HG02870 (cell line): Measurements from ENCODE around the gene RPS14.
A peak's percentile ranks its signal among the peaks of the same experiment; 100 is the strongest.

Experiments used
- ATAC-seq: cut with Tn5 transposase; IDR thresholded peaks from one replicate; pipeline ENCODE4 v1.9.1; 2021; ENCODE audit warnings: mild to moderate bottlenecking, moderate library complexity; ENCODE audit not compliant: unreplicated experiment

RPS14 gene

DNA sequence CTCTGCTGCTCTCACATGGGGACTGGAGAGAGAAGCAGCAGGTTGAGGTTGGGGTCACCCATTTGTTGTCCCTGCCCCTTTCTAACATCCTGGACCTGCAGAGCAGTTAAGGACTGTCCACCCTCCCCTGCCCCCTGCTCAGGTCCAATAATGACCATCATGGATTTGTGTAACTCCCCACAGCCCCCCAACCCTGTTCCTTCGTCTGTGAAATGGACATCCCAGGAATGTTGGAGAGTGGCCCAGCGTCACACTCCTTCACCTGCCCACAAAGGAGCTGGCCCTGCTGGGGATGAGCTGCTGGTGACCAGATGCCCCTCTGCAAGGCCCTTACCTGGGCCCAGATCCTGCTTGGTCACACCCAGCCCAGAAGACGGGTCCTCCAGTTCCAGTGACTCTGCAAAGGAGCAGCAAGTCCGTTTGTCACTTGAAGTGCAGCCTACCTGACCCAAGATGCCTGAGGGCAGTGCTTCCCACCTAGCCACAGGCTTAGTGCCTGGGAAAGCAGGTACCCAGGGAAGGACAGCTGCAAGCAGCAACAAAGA, 47.2 kb downstream of the RPS14 start:
- no peak for ATAC-seq

DNA sequence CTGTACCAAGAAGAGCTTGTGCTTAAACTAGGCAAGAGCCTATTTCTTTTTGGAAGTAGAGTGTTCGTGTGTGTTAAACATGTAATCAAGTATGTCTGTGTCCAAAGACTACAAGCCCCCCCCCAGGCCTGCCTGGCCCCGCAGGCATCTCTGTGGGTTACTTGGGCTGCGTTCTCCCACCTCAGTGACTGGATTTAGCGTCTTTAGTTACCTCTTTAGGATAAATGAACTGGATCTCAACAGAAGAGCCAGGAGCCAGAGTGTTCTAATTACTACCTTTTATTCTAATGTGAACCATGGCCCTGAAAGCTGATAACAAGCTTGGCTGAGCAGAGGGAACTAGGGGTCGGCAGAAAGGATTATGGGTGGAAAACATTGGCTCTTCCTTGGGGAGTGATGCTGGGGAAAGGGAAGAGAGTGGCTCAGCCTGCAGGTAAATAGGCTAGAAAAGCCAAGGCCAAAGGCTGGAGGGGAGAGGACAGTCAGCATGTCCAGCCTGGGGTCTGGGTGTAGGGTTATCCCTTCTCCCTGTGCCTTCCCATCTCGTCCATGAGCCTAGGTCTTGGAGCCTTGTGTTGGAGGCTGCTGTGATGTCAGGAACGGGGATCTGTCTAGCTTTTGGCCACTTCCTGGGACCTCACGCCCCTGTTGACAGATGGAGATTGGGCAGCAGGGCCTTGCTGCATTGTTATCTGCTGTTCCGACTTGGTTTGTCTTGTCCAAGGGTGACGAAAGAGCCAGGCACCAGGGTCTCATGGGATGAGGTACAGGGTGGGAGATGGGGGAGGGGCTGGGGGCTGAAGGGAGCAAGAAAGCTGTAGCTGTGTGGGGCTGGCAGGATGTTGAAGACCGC, 47.9 kb downstream of the RPS14 start:
- ATAC-seq, result no peak

DNA sequence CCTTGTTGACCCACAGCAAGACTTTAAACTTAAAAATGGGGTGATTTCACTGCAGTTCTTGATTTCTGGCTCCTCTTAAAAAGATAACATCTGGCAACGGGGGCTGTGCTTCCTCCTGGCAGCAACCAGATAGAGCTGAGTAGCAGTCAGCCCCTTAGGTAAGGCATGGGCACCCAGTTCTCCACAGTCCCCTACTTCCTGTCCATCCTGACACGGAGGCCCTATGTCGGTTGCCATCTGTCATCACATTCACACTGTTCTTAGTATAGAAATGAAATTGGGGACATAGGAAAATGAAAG, 48.5 kb downstream of the RPS14 start:
- no peak for ATAC-seq

DNA sequence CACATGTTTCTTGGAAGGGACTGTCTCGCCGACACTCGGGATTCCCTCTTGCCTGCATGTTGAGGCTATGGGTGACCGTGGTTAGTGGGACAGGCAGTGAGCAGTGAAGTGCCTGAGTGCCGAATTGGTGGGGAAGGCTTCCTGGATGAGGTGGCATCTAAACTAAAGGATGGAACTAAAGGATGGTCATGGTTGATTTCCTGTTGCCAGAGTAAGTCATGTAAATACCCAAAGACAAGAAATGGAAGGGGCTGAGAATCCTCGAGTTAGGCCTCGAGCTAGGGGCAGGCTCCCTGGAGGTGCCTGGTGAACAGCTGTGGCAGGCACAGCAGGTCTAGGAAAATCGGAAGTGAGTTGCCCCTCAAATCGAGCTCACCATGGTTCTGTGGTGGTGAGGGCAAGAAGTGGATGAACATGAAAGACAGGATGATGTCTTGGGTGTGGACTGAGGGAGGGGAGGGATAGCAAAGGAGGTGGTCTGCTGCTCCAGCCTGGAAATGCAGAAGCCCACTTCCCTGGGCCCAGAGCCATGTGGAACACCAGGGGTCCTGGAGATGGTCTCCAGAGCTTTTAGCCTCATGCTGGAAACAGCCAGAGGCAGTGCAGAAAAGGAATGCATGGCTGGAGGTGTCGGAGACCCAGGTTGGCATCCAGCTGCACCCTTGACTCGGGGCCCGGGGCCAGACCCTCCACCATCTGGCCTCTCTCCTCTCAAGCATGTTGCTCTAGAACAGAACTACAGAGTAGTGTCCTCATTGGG, 49.0 kb downstream of the RPS14 start:
- no peak for ATAC-seq

GRCh38 chr5:150399524-150400211, 49.9 kb downstream of the RPS14 start:
- no peak for ATAC-seq

DNA sequence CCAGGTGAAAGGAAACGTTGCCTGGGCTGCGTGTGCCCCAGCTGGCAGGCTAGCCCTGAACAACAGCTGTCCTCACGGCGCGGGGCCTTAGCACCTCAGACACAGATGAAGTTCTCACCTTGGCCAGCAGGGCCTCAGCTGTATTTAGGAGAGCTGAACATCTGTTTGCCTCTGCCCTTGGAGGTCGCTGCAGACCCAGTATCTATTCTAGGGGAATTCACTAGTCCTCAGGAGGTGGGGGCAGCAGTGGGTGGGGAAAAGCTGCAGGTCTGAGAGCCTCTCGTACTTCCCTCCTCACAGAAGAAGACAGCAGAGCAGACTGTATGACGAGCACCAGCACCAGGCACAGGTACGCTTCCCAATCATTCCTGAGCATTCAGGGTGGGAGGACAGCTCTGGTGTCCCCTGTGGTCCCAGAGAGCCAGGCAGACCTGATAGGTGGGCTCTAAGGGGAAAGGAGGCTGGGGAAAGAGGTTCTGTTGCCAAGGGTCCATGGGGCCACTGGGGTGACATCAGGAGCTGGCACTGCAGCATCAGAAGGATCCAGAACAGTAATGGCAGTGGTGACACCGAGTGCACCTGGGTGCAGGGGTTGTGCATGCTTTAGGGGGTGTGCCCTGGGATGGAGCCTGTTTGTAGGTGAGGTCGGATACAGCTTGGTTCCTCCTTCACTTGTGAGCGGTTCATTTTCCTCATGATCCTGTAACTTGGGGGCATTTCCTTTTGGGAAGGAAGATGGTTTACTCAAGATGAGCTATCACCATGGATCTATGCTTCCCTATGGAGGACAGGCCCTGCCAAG, 50.6 kb downstream of the RPS14 start:
- ATAC-seq, result peak; percentile 60

DNA sequence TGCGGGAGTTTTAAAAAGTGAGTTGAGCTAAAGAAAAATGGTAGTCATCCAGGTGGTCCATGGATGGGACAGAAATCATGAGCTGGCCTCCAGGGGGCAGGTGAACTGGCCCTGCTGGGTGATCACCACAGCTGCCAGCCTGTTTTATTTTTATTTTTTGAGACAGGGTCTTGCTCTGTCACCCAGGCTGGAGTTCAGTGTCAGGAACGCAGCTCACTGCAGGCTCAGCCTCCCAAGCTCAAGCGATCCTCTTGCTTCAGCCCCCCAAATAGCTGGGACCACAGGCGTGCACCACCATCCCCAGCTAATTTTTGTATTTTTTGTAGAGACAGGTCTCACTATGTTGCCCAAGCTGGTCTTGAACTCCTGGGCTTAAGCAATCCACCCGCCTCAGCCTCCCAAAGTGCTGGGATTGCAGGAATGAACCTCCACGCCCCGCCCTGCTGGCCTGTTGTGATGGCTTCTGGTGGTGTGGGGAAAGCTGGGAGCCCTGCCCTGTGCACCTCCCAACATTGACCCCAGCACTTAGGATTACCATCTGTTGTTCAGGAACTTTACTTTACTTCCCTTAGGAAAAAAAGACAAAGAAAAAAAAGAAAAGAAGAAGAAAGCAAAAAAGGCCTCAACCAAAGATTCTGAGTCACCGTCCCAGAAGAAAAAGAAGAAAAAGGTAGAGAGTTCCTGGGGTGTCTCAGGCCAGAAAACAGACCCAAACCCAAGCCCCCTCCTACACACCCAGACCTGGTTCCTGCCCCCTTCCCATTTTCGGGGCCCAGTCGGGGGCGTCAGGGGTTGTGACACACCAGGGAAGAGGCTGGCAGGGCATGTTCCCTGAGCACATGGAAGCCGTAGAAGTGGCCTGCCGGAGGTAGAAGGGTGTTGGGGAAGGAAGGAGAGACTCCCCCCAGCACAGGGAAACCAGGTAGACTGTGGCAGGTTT, 51.5 kb downstream of the RPS14 start:
- no peak for ATAC-seq

DNA sequence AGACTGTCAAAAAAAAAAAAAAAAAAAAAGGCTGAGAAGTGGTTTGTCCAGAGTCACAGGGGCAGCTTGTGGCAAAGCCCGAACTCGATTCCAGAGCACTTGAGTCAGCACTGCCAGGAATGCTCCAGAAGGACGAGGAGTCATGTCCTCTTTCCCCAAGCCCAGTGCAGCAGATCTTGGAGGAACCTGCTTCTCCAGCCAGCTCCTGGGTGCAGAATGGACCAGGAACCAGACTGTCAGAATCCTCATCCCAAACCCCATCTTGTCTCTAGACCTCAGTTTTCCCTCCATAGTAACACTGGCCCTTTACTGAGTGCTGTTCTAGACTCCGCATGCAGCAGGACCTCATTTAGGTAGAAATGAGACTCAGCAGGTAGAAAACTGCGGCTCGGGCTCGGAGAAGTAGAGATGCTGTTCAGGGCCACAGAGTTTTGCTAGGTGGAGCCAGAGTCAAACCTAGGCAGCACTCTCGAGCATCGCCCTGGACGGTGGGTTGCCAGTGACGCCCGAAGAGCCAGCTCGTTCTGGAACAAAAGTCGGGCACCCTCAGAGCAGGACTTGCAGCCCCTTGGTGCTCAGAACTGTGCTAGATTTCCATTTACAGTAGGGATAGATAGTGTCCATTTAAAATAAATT, 52.3 kb downstream of the RPS14 start:
- ATAC-seq, result no peak

- ATAC-seq, result no peak
These were observed 53.3 kb downstream of the RPS14 start for GRCh38 chr5:150396267-150396666.

GRCh38 chr5:150395688-150395975, 53.9 kb downstream of the RPS14 start:
- no peak for ATAC-seq

DNA sequence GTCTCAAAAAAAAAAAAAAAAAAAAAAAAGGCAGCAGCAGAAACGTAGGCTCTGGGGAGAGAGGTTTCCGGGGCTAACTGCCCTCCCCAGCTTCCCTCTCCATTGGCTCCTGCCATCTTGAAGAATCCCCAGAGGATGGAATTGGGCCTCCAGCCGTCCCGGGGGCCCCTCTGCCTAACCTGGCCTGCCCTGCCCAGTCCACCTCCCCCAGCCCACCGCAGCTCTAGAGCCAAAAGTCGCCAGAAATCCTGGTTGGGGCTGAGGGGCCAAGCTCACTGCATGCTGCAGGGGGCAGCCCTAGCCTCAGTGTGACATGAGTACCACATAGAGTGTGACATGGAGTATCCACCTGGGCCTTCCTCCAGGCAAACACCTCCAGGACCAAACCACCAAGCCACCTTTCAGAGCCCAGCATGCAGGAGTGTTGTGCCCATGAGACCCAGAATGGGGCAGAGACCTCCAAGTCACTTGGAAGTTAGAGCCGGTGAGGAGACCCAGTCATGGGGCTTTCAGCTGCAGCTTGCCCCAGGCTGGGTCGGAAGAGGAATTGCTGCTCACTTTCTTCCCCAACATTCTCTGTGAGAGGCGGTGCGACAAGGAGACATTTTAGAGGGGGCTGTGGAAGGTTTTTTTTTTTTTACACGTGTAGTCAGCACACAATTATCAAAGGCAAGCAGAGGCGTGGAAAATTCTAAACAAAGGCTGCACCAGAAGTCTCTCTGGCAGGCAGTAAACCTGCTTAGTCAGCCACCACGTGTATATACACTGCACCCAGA, 54.4 kb downstream of the RPS14 start:
- no peak for ATAC-seq

DNA sequence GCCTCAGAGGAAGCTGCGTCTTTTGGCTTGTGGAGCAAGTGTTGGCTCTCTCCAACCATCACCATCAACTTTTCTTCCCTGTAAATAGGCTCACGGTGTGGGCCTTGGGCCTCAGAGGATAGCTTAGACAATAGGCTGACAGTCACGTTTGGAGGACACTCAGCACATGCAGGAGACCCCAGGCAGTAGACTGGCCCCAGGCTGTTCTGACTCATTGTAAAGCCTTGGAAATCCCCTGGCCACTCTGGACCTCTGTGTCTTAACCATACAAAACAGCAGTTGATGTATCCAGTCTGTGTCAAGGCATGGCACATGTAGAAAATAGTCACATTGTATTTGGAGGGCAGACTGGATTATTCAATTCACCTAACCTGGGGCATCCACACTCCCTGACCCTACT, 55.4 kb downstream of the RPS14 start:
- ATAC-seq, result peak; percentile 62

GRCh38 chr5:150393096-150393645, 56.4 kb downstream of the RPS14 start:
- no peak for ATAC-seq

GRCh38 chr5:150392680-150393079, 56.9 kb downstream of the RPS14 start:
- no peak for ATAC-seq
